Kidney capillary endothelial cell (primary cell): Measurements from ENCODE around the gene GGACT.
"Not testable (repeated sequence)": the region's sequence is repeated elsewhere in the genome, so short reads cannot be mapped to it uniquely, and the experiment has no call there.

Experiments
- DNase-seq: peaks from one replicate; pipeline ENCODE4 v3.0.0-alpha.2; 2018; ENCODE audit warnings: low spot score

Gene GGACT

DNA sequence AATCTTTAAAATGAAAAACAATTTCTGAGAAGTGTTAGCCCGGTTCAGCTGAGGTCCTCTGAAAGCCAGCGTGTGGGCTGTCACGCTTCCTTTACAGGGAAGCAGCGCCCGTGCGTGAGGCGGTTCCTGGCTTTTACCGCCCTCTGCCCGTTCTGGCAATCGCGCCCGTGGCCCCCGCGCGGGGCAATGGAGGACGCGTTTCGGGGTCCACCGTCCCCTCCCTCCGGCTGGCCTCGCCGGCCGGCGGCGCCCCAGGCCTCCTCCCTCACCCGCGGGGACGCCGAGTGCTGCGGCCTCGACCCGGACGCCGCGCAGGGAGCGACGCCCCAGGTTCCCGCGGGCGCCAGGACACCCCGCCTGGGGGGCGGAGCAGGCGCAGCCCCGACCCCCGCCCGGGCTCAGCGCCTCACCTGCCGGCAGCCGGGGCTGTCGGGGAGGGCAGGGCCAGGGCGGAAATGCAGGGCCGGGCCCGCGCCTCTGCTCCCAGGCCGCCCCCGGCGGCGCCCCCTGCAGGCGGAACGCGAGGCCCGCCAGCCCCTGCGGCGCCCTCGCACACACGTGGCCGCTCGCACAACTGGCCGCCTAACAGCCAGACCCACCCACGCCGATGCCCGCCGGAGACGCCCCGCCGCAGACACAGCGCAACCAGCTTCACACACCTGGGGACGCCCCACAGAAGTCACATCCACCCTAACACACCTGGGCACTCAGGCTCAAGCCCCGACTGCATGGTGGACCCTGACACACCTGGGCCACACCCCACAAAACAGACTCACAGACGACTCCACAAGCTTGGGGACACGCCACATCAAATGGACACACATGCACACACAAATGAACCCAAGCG, at the start of gene GGACT:
TSS of gene GGACT (minus strand) at position 459 of the 847 bp plus-strand sequence. CDS start 56,198 bp downstream, outside the sequence.
- DNase-seq = peak; percentile 61

DNA sequence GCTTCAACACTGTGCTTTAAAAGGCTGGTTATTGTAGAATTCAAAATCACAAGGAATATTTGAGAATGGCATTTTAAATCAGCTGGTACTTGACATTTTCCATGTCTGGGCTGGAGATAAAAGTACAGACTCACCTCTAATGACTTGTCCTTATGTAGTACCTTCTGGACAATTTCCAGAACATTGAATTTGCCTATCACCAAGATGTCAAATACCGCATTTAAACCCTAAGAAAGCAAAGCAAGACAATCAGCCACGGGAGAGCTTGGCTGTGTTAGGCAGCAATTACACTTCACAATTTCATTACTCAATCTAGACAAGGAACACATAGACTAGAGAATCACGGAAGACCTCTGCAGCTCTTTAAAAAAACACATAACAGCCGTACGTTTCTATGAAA, 49.2 kb upstream of the GGACT start:
- no peak for DNase-seq

DNA sequence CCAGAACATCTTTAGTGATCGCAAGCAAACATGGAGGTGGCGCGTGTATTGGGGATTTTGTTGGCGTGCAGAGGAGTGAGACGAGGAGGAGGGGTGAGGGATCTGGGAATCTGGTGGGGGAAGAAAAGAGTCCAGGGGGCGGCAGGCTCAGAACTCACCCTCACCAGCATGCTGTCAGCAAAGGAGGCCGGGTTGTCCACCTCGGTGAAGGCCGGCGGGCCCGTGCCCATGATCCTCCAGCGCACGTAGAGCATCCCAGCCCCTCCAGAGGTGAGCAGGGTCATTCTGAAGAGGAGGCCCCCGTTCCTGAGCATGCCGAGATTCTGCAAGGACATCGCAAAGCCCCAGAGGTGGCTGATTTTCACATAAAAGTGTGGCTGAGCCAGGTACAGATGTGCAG, 48.8 kb upstream of the GGACT start:
- no peak for DNase-seq

DNA sequence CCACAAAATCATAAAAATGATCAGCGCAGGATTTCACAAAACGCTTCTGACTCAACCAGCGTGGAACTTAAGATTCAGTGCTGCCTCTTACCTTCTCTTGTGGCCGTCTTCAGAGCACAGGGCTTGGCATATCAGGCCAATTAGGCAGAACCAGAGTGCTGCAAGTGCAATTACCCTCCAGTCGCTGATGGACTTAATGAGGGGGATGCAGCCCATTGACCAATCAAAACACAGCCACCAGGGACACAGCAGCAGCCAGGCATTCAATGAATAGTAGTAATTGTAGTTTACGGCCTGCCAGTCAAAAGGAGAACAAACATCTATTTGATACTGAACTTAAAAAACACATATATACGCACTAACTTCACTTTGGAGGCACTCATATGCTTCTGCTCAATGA, 47.9 kb upstream of the GGACT start:
- no peak for DNase-seq

DNA sequence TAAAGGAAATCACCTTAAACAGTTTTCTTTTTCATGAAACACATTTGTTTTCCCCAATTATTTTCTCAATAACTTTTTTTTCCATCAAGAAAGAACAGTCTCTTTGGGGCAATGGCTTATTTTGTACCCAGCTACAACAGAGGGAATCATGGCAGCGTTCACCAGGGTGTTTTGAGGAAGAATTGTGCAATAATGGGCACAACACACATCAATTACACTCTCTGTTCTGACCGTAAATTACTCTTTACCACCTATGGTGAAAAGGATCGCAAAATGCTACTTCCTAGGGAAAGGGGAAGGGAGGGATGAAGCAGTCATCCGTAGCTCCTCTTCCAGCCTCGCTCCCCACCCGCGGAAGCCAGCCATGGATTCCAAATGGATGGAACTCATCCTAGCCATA, 47.4 kb upstream of the GGACT start:
- DNase-seq = no peak

DNA sequence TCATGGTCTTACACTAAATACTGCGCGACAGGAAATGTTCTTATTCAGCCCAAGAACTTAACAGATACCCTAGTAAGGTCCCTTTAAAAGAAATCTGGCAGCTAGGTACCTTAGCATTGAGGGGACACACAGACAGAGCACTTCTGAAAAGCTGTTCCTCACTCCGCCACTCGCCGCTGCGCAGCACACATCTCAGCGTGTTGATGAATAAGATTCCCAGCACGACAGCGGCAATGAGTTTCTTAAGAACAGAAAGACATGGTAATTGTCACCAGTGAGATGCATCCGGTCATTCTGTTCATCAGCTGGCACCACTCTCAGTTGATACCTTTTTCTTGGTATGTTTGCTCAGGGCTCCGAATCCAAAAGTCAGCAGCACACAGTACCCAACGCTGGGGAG, 46.1 kb upstream of the GGACT start:
- no peak for DNase-seq

DNA sequence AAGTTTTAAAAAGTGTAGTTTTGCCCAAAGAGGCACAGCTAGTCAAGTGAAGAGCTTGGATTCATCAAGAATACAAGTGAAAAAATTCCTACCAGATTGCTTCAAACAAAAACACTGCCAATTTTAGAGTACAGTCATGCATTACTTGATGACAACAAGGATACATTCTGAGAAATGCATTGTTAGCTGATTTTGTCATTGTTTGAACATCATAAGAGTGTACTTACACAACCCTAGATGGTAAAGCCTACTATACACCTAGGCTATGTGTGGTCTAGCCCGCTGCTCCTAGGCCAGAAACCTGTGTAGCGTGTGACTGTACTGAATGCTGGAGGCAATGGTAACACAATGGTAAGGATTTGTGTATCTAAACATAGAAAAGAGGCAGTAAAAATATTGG, 44.9 kb upstream of the GGACT start:
- peak; percentile 6 for DNase-seq

DNA sequence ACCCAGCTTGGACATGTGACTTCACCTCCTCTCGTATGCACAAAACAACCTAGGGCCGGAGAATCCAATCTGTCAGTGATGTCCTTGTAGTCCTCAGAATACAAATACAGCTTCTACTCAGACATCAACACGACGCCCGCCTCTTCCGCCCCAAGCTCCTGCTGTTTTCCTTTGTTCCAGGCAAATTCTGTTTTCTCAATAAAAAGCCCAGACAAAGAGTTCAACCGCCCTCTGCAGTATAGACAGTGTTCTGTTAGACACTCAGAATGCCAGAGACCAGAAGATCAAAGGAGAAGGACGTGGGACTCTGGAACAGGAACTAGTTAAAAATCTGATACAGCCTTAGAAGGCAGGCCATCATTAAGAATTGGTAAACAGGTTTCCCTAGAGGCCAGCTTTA, 42.0 kb upstream of the GGACT start:
- no peak for DNase-seq

- no peak for DNase-seq
Observed at GRCh38 chr13:100627120-100627519, 38.5 kb upstream of the GGACT start.

DNA sequence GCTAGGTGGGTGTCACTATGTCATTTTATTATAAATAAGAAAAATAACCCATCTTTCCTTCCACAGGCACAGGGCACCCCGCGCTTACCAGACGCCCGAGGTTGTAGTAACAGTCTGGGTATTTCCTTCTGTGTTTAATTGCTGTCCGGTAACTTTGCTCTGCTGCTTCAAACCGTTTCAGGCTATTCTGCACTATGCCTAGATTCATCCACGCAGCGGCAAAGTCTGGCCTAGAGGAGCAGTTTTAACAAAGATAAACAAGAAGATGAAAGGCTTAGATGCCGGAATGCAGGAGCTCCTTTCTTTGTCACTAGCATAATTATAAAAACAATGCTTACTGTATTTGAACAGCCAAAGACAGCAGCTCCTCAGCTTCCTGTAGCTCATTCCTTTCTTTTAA, 36.9 kb upstream of the GGACT start:
- DNase-seq = no peak

DNA sequence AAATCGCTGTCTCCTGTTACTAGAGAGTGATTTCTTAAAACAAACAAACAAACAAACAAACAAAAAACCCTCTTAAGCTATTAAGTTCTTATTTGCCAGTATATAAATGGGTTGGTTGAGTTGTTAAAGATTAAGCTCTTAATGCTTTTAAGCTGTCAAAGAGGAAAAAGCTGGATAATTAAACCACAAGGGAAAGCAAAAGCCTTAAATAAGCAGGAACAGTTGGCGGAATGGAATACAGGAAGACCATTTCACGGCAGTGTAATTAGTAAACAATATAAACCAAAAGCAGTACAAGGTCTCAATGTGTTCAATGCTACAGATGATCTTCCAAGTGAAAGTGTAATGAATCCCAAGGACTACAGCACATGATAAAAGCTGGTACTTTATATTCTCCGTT, 32.2 kb upstream of the GGACT start:
- DNase-seq = no peak

DNA sequence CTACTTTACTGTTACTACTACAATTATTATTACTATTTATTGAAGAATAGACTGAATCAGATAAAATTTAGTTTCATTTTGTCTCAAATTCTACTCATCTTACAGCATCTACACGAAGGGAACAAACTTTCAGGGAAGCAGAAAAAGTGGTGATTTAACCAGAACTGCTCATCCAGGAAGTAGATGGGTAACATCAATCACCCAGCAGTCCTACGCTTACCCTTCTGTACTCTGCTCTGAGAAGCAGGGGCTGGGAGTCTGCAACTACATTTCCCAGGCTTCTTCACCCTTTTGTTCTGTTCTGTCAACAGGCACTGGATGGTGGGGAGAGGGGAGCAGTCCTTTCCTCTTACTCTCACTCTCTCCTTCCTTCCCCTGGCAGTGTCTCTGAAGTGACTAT, 31.4 kb upstream of the GGACT start:
- no peak for DNase-seq

DNA sequence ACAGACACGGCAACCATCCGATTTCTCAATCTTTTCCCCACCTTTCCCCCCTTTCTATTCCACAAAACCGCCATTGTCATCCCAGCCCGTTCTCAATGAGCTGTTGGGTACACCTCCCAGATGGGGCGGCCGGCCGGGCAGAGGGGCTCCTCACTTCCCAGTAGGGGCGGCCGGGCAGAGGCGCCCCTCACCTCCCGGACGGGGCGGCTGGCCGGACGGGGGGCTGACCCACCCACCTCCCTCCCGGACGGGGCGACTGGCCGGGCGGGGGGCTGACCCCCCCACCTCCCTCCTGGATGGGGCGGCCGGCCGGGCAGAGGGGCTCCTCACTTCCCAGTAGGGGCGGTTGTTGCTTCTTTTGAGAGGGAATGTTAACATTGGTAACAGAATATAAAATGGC, 30.3 kb upstream of the GGACT start:
- DNase-seq = not testable (repeated sequence)

GRCh38 chr13:100613031-100613430, 24.4 kb upstream of the GGACT start:
- DNase-seq = no peak

- no peak for DNase-seq
Observed at GRCh38 chr13:100611678-100612492, 23.3 kb upstream of the GGACT start.

- DNase-seq = no peak
Observed at GRCh38 chr13:100610391-100611347, 22.1 kb upstream of the GGACT start.

GRCh38 chr13:100608906-100609305, 20.3 kb upstream of the GGACT start:
- no peak for DNase-seq

DNA sequence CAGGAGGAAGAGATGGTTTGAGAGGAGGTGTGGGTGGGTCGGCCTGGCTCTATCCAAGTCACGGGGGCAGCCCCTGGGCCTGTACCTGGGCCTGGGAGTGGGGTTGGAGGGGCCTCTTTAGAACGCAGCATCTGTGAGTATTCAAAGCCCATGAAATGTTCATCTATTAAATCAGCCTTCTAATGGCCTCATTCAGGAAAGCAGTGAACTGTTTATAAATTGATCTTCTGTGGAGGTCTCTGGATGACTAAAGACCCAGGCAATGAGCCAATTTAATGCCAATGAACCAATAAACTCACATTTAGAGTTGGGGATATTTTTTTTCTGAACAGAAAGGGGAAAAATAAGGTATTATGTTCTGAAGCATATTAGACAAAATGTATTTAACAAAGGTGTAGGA, 19.9 kb upstream of the GGACT start:
- DNase-seq = no peak

- no peak for DNase-seq
Observed at GRCh38 chr13:100604918-100605710, 16.5 kb upstream of the GGACT start.

DNA sequence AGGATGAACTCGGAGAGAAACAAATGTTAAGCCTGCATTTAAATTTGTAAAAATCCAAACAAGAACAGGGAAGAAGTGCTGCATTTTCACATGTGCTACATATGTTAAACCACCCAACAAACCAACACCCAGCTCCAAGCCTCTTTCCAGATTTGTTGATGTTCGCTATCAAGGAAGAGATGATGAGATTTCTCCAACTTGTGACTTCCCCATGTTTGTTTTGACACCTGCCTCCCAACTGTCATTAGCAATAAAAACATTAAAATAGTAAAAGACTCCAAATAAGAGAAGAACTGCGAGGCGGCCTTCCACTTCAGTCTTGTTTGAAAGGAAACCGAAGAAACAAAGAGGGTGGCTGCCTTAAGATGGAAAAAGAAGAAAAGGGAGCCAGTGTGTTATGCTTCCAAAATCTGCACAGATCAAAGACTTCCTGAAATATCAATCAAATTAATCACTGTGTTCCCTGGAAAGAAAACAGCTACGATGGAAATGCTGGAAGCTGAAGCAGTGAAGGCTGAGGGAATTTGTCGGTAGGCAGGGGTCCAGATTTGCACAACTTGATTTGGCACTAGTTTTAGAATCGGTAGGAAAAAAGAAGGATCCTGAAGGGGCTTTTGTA, 14.0 kb upstream of the GGACT start:
- no peak for DNase-seq

DNA sequence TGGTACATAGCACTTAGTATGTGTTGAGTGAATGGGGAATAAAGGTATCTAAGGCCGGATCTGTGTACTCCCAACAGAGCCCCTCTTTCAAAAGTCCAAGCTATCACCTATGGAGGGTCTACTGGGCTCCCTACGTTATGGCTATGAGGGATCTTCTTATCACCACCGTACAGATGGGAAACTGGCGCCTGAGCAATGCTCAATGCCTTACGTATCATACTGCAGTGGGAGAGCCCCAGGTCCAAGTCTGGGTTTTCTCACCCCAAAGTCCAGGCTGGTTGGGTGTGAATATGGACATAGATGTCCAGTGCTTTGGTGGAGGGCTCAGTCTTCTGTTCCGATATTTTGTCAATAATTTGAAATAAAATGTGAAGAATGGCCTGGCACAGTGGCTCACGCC, 13.1 kb upstream of the GGACT start:
- no peak for DNase-seq
